ENCODE measurements around the gene RPP30.

The RPP30 gene

GRCh38 chr10:90944749-90945148 lies 73.0 kb downstream of the RPP30 start:
- DNase-seq (ENCODE audit: low read depth in 2 of 2) = no peak

- DNase-seq (ENCODE audit: low read depth in 2 of 2) = no peak
Observed at GRCh38 chr10:90945491-90946070, 73.8 kb downstream of the RPP30 start.

- no peak for DNase-seq (ENCODE audit: low read depth in 2 of 2)
Observed at GRCh38 chr10:90947030-90947960, 75.5 kb downstream of the RPP30 start.

Data from stimulated activated CD8-positive, alpha-beta memory T cell treated with anti-CD3 and anti-CD28 coated beads, Interleukin-15, amount 100 ng/mL, for 4 hours (primary cell).